22Rv1 (cell line): ENCODE data around the gene ARHGAP9.
"Not testable (repeated sequence)": the region's sequence is repeated elsewhere in the genome, so short reads cannot be mapped to it uniquely, and the experiment has no call there.

Experiments
- CTCF ChIP-seq: fragments of 450-650 bp; IDR thresholded peaks from 2 replicates; pipeline ENCODE4 v1.5.1; 2017; ENCODE audit warnings: mild to moderate bottlenecking
- ZFX ChIP-seq: fragments of 450-650 bp; IDR thresholded peaks from 2 replicates; pipeline ENCODE4 v1.6.1; 2017; ENCODE audit warnings: antibody characterized with exemption, borderline replicate concordance

DNA sequence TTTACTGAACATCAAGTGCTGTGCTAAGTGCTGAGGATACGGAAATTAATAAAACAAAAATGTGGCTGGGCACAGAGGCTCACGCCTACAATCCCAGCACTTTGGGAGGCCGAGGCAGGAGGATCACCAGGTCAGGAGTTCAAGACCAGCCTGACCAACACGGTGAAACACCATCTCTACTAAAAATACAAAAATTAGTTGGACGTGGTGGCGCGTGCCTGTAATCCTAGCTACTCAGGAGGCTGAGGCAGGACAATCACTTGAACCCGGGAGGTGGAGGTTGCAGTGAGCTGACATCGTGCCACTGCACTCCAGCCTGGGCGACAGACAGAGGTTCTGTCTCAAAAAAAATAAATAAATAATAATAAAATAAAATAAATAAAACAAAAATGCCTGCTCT, 52.7 kb downstream of the ARHGAP9 start:
- not testable (repeated sequence) for TF ChIP-seq CTCF, ZFX
